ENCODE results near the gene C2CD4A.
"Not testable (repeated sequence)": the region's sequence is repeated elsewhere in the genome, so short reads cannot be mapped to it uniquely, and the experiment has no call there.

The C2CD4A gene

GRCh38 chr15:62035256-62035924 lies 31.4 kb upstream of the C2CD4A start:
- TF ChIP-seq CTCF (conservative IDR thresholded peaks at IDR 0.05; ENCODE audit: low read depth, low read length), result no peak
- DNase-seq (ENCODE audit: low read depth), result no peak
- no peak overlapping the region for H3K4me3 ChIP-seq (ENCODE audit: low read length)

- TF ChIP-seq CTCF (conservative IDR thresholded peaks at IDR 0.05; ENCODE audit: low read depth, low read length), result no peak
- H3K4me3 ChIP-seq (ENCODE audit: low read length), result no peak overlapping the region
- DNase-seq (ENCODE audit: low read depth), result no peak
These were observed 20.6 kb upstream of the C2CD4A start for GRCh38 chr15:62046078-62046743.

- no peak for TF ChIP-seq CTCF (conservative IDR thresholded peaks at IDR 0.05; ENCODE audit: low read depth, low read length)
- DNase-seq (ENCODE audit: low read depth), result no peak
- H3K4me3 ChIP-seq (ENCODE audit: low read length), result no peak overlapping the region
These were observed 19.4 kb upstream of the C2CD4A start for GRCh38 chr15:62047282-62047827.

- not testable (repeated sequence) for DNase-seq (ENCODE audit: low read depth); H3K4me3 ChIP-seq (ENCODE audit: low read length)
These were observed 18.5 kb upstream of the C2CD4A start for GRCh38 chr15:62048254-62048653.

GRCh38 chr15:62050115-62050514 lies 16.7 kb upstream of the C2CD4A start:
- DNase-seq (ENCODE audit: low read depth), result no peak
- no peak for TF ChIP-seq CTCF (conservative IDR thresholded peaks at IDR 0.05; ENCODE audit: low read depth, low read length)
- no peak overlapping the region for H3K4me3 ChIP-seq (ENCODE audit: low read length)

GRCh38 chr15:62051166-62051565 lies 15.6 kb upstream of the C2CD4A start:
- no peak for DNase-seq (ENCODE audit: low read depth)
- no peak for TF ChIP-seq CTCF (conservative IDR thresholded peaks at IDR 0.05; ENCODE audit: low read depth, low read length)
- H3K4me3 ChIP-seq (ENCODE audit: low read length), result no peak overlapping the region

- no peak for DNase-seq (ENCODE audit: low read depth)
- no peak for TF ChIP-seq CTCF (conservative IDR thresholded peaks at IDR 0.05; ENCODE audit: low read depth, low read length)
- H3K4me3 ChIP-seq (ENCODE audit: low read length), result no peak overlapping the region
These were observed 14.1 kb upstream of the C2CD4A start for GRCh38 chr15:62052713-62053112.

Measured in retinal pigment epithelial cell (primary cell).